Upper lobe of right lung (tissue), 1 donor: ENCODE results near the gene GLI3. TPM values are rescaled to one million over a fixed set of nuclear protein-coding genes. Genes with fewer than 3 reads are reported as not detected.

Experiments used
- ATAC-seq: fragments of 200-7000 bp; cut with Tn5 transposase; one replicate; pipeline ENCODE4 v1.9.1; 2020; ENCODE audit warnings: mild to moderate bottlenecking, moderate library complexity
- DNase-seq: peaks from one replicate; pipeline ENCODE4 v3.0.0-alpha.2; 2020
- H3K27ac ChIP-seq: fragments of 200-600 bp; one replicate; pipeline ENCODE4 v1.8.0; 2022
- H3K27me3 ChIP-seq: fragments of 200-600 bp; one replicate; pipeline ENCODE4 v1.8.0; 2022; ENCODE audit warnings: mild to moderate bottlenecking
- H3K36me3 ChIP-seq: fragments of 200-600 bp; one replicate; pipeline ENCODE4 v1.8.0; 2022
- H3K4me1 ChIP-seq: fragments of 200-600 bp; one replicate; pipeline ENCODE4 v1.8.0; 2022
- H3K4me3 ChIP-seq: fragments of 200-600 bp; one replicate; pipeline ENCODE4 v1.8.0; 2022; ENCODE audit warnings: mild to moderate bottlenecking
- H3K9me3 ChIP-seq: fragments of 200-600 bp; one replicate; pipeline ENCODE4 v1.8.0; 2022
- intact Hi-C: fragments of 100-400 bp; cut with DNase I; formaldehyde crosslinking; loops from one replicate; pipeline ENCODE4 v1.11.0; 2022
- total RNA-seq: library from RNA; stranded (reverse); fragmentation: NEBNext Ultra II Directional; extraction: Animal tissue kit (Norgen Biotek cat#: 25700); gene quantifications from one replicate; pipeline ENCODE4 v1.2.1, GENCODE V29; 2021
- TF ChIP-seq, protein P1 (sequence below): fragments of 200-600 bp; IDR thresholded peaks from one replicate; pipeline ENCODE4 v1.8.0; 2022; ENCODE audit warnings: antibody characterized with exemption
- donor health status: DM: no; HTN: yes; CAD: no; lungs with severe emphysema.

GLI3 gene
- total RNA-seq, 1 donor from 2014 or later, result 17.5 TPM

- ATAC-seq, result no peak
- TF ChIP-seq, protein P1, sequence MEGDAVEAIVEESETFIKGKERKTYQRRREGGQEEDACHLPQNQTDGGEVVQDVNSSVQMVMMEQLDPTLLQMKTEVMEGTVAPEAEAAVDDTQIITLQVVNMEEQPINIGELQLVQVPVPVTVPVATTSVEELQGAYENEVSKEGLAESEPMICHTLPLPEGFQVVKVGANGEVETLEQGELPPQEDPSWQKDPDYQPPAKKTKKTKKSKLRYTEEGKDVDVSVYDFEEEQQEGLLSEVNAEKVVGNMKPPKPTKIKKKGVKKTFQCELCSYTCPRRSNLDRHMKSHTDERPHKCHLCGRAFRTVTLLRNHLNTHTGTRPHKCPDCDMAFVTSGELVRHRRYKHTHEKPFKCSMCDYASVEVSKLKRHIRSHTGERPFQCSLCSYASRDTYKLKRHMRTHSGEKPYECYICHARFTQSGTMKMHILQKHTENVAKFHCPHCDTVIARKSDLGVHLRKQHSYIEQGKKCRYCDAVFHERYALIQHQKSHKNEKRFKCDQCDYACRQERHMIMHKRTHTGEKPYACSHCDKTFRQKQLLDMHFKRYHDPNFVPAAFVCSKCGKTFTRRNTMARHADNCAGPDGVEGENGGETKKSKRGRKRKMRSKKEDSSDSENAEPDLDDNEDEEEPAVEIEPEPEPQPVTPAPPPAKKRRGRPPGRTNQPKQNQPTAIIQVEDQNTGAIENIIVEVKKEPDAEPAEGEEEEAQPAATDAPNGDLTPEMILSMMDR, result no peak
Observed at GRCh38 chr7:42254217-42254616, 17.2 kb upstream of the GLI3 start.

GRCh38 chr7:42253316-42253715, 16.3 kb upstream of the GLI3 start:
- ATAC-seq, result no peak
- Histone ChIP-seq H3K27me3 (no peaks in the 10 kb centered on the region), H3K9me3 (no peaks in the 10 kb centered on the region), H3K36me3 (no peaks in the 10 kb centered on the region), H3K27ac (no peak overlapping the region), H3K4me1 (no peaks in the 10 kb centered on the region), H3K4me3 (no peak overlapping the region)
- DNase-seq, result no peak
- TF ChIP-seq, protein P1, result no peak
- intact Hi-C loops, result no loop called here

More at GRCh38 chr7:42254217-42254616, 17.2 kb upstream of the GLI3 start:
- Histone ChIP-seq H3K27ac (no peak overlapping the region), H3K4me1 (no peaks in the 10 kb centered on the region), H3K27me3 (no peaks in the 10 kb centered on the region), H3K4me3 (no peak overlapping the region), H3K9me3 (no peaks in the 10 kb centered on the region), H3K36me3 (no peaks in the 10 kb centered on the region)
- intact Hi-C loops, result no loop called here
- no peak for DNase-seq

DNA sequence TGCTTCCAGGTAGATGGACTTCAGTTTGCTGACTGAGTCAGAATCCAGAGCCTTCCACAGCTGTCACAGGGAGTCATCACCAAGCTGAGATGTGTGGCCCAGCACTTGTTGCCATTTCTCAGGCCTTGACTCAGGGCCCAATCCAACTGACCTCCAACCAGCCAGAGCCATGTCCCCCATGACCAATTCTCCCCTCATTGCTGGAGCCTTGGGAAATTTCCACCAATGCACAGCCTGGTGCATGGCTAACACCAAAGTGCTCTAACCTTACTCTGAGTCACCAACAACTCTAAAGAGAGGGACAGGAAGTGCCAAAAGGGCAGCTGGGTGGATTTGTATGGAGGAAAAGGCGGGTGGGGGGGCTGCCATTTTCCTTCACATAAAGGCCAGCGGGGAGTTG, 13.4 kb upstream of the GLI3 start:
- TF ChIP-seq, protein P1, result no peak
- Histone ChIP-seq H3K4me3 (no peak overlapping the region), H3K27me3 (no peaks in the 10 kb centered on the region), H3K27ac (no peak overlapping the region), H3K4me1 (peaks cover 3% of the 10 kb centered on the region), H3K9me3 (no peaks in the 10 kb centered on the region), H3K36me3 (no peaks in the 10 kb centered on the region)
- DNase-seq (no peak), ATAC-seq (no peak)
- intact Hi-C loops, result no loop called here

GRCh38 chr7:42248579-42248978, 11.6 kb upstream of the GLI3 start:
- Histone ChIP-seq H3K4me1 (peaks cover 6% of the 10 kb centered on the region), H3K9me3 (no peaks in the 10 kb centered on the region), H3K27me3 (no peaks in the 10 kb centered on the region), H3K36me3 (no peaks in the 10 kb centered on the region), H3K4me3 (no peak overlapping the region), H3K27ac (no peak overlapping the region)
- intact Hi-C loops, result no loop called here
- DNase-seq (no peak), ATAC-seq (no peak)
- TF ChIP-seq, protein P1, result no peak

GRCh38 chr7:42247301-42247700, 10.3 kb upstream of the GLI3 start:
- H3K27ac ChIP-seq, result no peak overlapping the region
- TF ChIP-seq, protein P1, result no peak
- no peaks in the 10 kb centered on the region for H3K36me3 ChIP-seq
- H3K9me3 ChIP-seq, result no peaks in the 10 kb centered on the region
- intact Hi-C loops, result no loop called here
- no peak overlapping the region for H3K4me3 ChIP-seq
- no peaks in the 10 kb centered on the region for H3K27me3 ChIP-seq
- no peak for DNase-seq
- no peak for ATAC-seq
- H3K4me1 ChIP-seq, result peaks cover 6% of the 10 kb centered on the region

GRCh38 chr7:42244828-42245227, 7.8 kb upstream of the GLI3 start:
- ATAC-seq, result no peak
- intact Hi-C loops, result no loop called here
- H3K9me3 ChIP-seq, result no peaks in the 10 kb centered on the region
- no peak overlapping the region for H3K27ac ChIP-seq
- no peaks in the 10 kb centered on the region for H3K36me3 ChIP-seq
- no peak for DNase-seq
- peaks cover 6% of the 10 kb centered on the region for H3K4me1 ChIP-seq
- TF ChIP-seq, protein P1, result no peak
- H3K27me3 ChIP-seq, result no peaks in the 10 kb centered on the region
- H3K4me3 ChIP-seq, result no peak overlapping the region
